GM06990 (cell line): ENCODE measurements around the gene ZC3H7A.

Experiments
- DNase-seq: peaks from one replicate; pipeline ENCODE4 v3.0.0-alpha.2; 2011; ENCODE audit not compliant: insufficient read length; ENCODE audit errors: extremely low read depth
- H3K27me3 ChIP-seq: replicated peaks from 2 replicates; pipeline ENCODE4 v1.6.0; 2011; ENCODE audit warnings: low read length; ENCODE audit not compliant: control insufficient read depth, insufficient read depth
- H3K36me3 ChIP-seq: 2 replicates; pipeline ENCODE4 v1.5.1; 2011; ENCODE audit warnings: low read length; ENCODE audit not compliant: control insufficient read depth, insufficient read depth
- H3K4me3 ChIP-seq: replicated peaks from 2 replicates; pipeline ENCODE4 v1.5.1; 2011; ENCODE audit warnings: low read depth, mild to moderate bottlenecking, control low read depth, low read length
- CTCF ChIP-seq: IDR thresholded peaks from 2 replicates; pipeline ENCODE4 v1.5.1; 2011; ENCODE audit warnings: low read length, control low read depth, mild to moderate bottlenecking, inconsistent platforms; ENCODE audit not compliant: insufficient read depth, poor library complexity, severe bottlenecking

The ZC3H7A gene

GRCh38 chr16:11757671-11758545 lies 39.1 kb downstream of the ZC3H7A start:
- TF ChIP-seq CTCF: no peak
- DNase-seq: no peak
- Histone ChIP-seq H3K4me3 (no peak overlapping the region), H3K27me3 (no peaks in the 10 kb centered on the region), H3K36me3 (peaks cover 33% of the 10 kb centered on the region)

GRCh38 chr16:11756248-11756647 lies 40.8 kb downstream of the ZC3H7A start:
- Histone ChIP-seq H3K4me3 (no peak overlapping the region), H3K27me3 (no peaks in the 10 kb centered on the region), H3K36me3 (peaks cover 38% of the 10 kb centered on the region)
- DNase-seq: no peak
- no peak for TF ChIP-seq CTCF

GRCh38 chr16:11755022-11755760 lies 41.9 kb downstream of the ZC3H7A start:
- Histone ChIP-seq H3K4me3 (no peak overlapping the region), H3K27me3 (no peaks in the 10 kb centered on the region), H3K36me3 (peaks cover 37% of the 10 kb centered on the region)
- no peak for DNase-seq
- TF ChIP-seq CTCF: no peak

GRCh38 chr16:11752856-11753255 lies 44.2 kb downstream of the ZC3H7A start:
- DNase-seq: no peak

GRCh38 chr16:11750056-11750455 lies 47.0 kb downstream of the ZC3H7A start:
- Histone ChIP-seq H3K4me3 (no peak overlapping the region), H3K36me3 (peaks cover 18% of the 10 kb centered on the region), H3K27me3 (no peaks in the 10 kb centered on the region)
- no peak for DNase-seq
- no peak for TF ChIP-seq CTCF

More at GRCh38 chr16:11752856-11753255, 44.2 kb downstream of the ZC3H7A start:
- H3K36me3 ChIP-seq: peaks cover 33% of the 10 kb centered on the region
- H3K4me3 ChIP-seq: no peak overlapping the region
- no peaks in the 10 kb centered on the region for H3K27me3 ChIP-seq
- no peak for TF ChIP-seq CTCF
